Fibroblast of lung (primary cell): ENCODE data around the gene PDRG1. TPM values are rescaled to one million over a fixed set of nuclear protein-coding genes. Genes with fewer than 3 reads are reported as not detected.

Experiments
- DNase-seq, 2 donors: peaks; one replicate each; pipeline versions ENCODE4 v3.0.0 to v3.0.0-alpha.2; 2010; ENCODE audit warnings: low read depth in 2 of 2
- H2AFZ ChIP-seq: 2 replicates; pipeline ENCODE4 v1.5.1; 2012; ENCODE audit warnings: low read length, control low read depth, inconsistent platforms
- H3K27ac ChIP-seq: 2 replicates; pipeline ENCODE4 v1.5.1; 2011; ENCODE audit warnings: low read length, control low read depth; ENCODE audit not compliant: insufficient read depth
- H3K27me3 ChIP-seq: 2 replicates; pipeline ENCODE4 v1.5.1; 2011; ENCODE audit warnings: mild to moderate bottlenecking, low read length; ENCODE audit not compliant: control insufficient read depth, insufficient read depth
- H3K36me3 ChIP-seq: 2 replicates; pipeline ENCODE4 v1.5.1; 2011; ENCODE audit warnings: low read length; ENCODE audit not compliant: control insufficient read depth, insufficient read depth
- H3K4me1 ChIP-seq: 2 replicates; pipeline ENCODE4 v1.5.1; 2011; ENCODE audit warnings: low read length; ENCODE audit not compliant: control insufficient read depth, insufficient read depth; ENCODE audit errors: extremely low read depth
- H3K4me2 ChIP-seq: 2 replicates; pipeline ENCODE4 v1.5.1; 2011; ENCODE audit warnings: low read length, control low read depth; ENCODE audit not compliant: insufficient read depth; ENCODE audit errors: extremely low read depth
- H3K4me3 ChIP-seq, 4 experiments: fragments of 200-600 bp in 1 of 4; sonication (generic) in 1 of 4; replicated peaks in 1 of 4; 2 replicates each; pipeline ENCODE4 v1.5.1; 2011 to 2016; ENCODE audit warnings: low read length in 4 of 4, low read depth in 3 of 4, mild to moderate bottlenecking in 3 of 4, control low read depth in 2 of 4, inconsistent platforms in 1 of 4, mixed read lengths in 1 of 4; ENCODE audit not compliant: insufficient read depth in 1 of 4; ENCODE audit errors: control extremely low read depth in 1 of 4
- H3K79me2 ChIP-seq: 2 replicates; pipeline ENCODE4 v1.5.1; 2012; ENCODE audit warnings: mild to moderate bottlenecking, low read length, inconsistent platforms; ENCODE audit not compliant: control insufficient read depth, insufficient read depth
- H3K9ac ChIP-seq: 2 replicates; pipeline ENCODE4 v1.5.1; 2011; ENCODE audit warnings: mild to moderate bottlenecking, low read length, control low read depth; ENCODE audit not compliant: insufficient read depth
- H3K9me3 ChIP-seq: 2 replicates; pipeline ENCODE4 v1.5.1; 2012; ENCODE audit warnings: low read depth, low read length; ENCODE audit not compliant: control insufficient read depth, insufficient read depth
- H4K20me1 ChIP-seq: 2 replicates; pipeline ENCODE4 v1.5.1; 2011; ENCODE audit warnings: low read length; ENCODE audit not compliant: control insufficient read depth, insufficient read depth; ENCODE audit errors: extremely low read depth
- CTCF ChIP-seq, 2 donors: IDR thresholded peaks in 1 of 2; conservative IDR thresholded peaks in 1 of 2; 1 replicate in 1 of 2; 2 replicates in 1 of 2; pipeline ENCODE4 v1.5.1; 2011 to 2012; ENCODE audit warnings: low read length in 2 of 2, control low read depth in 1 of 2, inconsistent platforms in 1 of 2, low read depth in 1 of 2, mild to moderate bottlenecking in 1 of 2
- EZH2 ChIP-seq: IDR thresholded peaks from 2 replicates; pipeline ENCODE4 v1.5.1; 2012; ENCODE audit warnings: low read length, control low read depth, mild to moderate bottlenecking; ENCODE audit errors: missing control alignments
- polyA plus RNA-seq, 2 donors: library from polyadenylated mRNA; depleted of rRNA in 1 of 2; stranded (reverse) in 1 of 2; unstranded in 1 of 2; fragments of >200 nt; gene quantifications; 2 replicates each; pipeline ENCODE4 v1.2.1, GENCODE V29; 2011 to 2012; ENCODE audit warnings: missing spikeins in 1 of 2
- total RNA-seq: library from RNA; depleted of rRNA; stranded (reverse); fragments of >200 nt; gene quantifications from 2 replicates; pipeline ENCODE4 v1.2.1, GENCODE V29; 2014

The PDRG1 gene
- total and polyA plus RNA-seq, 2 donors (not counting 1 experiment from before 2014, with no cell fraction given) = 5.4 to 14.0 TPM

- TF ChIP-seq EZH2 = no peak
- no peak for TF ChIP-seq CTCF (conservative IDR thresholded peaks at IDR 0.05 in 1 of 2, IDR thresholded peaks at IDR 0.05 in 1 of 2; ENCODE audit: low read depth in 1 of 2, low read length in 2 of 2)
- Histone ChIP-seq H3K27ac (no peak overlapping the region), H2AFZ (no peak overlapping the region), H3K27me3 (peaks cover 12% of the 10 kb centered on the region), H3K9ac (no peak overlapping the region), H3K4me2 (no peak overlapping the region), H3K9me3 (no peaks in the 10 kb centered on the region), H3K79me2 (no peaks in the 10 kb centered on the region), H3K4me1 (no peaks in the 10 kb centered on the region), H4K20me1 (no peaks in the 10 kb centered on the region), H3K4me3 (no peak overlapping the region), H3K36me3 (no peaks in the 10 kb centered on the region)
- no peak for DNase-seq
Observed at GRCh38 chr20:31989030-31989645, 37.3 kb upstream of the PDRG1 start.

GRCh38 chr20:31988430-31989015 lies 36.7 kb upstream of the PDRG1 start:
- H3K4me2 ChIP-seq = no peak overlapping the region
- H3K27ac ChIP-seq = no peak overlapping the region
- H2AFZ ChIP-seq = no peak overlapping the region
- H3K4me3 ChIP-seq = no peak overlapping the region
- H3K9ac ChIP-seq = no peak overlapping the region
- TF ChIP-seq EZH2 = no peak
- no peak for TF ChIP-seq CTCF (conservative IDR thresholded peaks at IDR 0.05 in 1 of 2, IDR thresholded peaks at IDR 0.05 in 1 of 2; ENCODE audit: low read depth in 1 of 2, low read length in 2 of 2)
- peaks cover 10% of the 10 kb centered on the region for H3K27me3 ChIP-seq
- no peaks in the 10 kb centered on the region for H3K36me3 ChIP-seq
- no peaks in the 10 kb centered on the region for H3K4me1 ChIP-seq
- H3K79me2 ChIP-seq = no peaks in the 10 kb centered on the region
- no peak for DNase-seq
- H3K9me3 ChIP-seq = no peaks in the 10 kb centered on the region
- no peaks in the 10 kb centered on the region for H4K20me1 ChIP-seq

GRCh38 chr20:31987744-31988143 lies 35.9 kb upstream of the PDRG1 start:
- Histone ChIP-seq H3K4me1 (no peaks in the 10 kb centered on the region), H3K27ac (no peak overlapping the region), H4K20me1 (no peaks in the 10 kb centered on the region), H3K9ac (no peak overlapping the region), H2AFZ (no peak overlapping the region), H3K4me3 (no peak overlapping the region), H3K4me2 (no peak overlapping the region), H3K36me3 (no peaks in the 10 kb centered on the region), H3K27me3 (peaks cover 10% of the 10 kb centered on the region), H3K79me2 (no peaks in the 10 kb centered on the region), H3K9me3 (no peaks in the 10 kb centered on the region)
- no peak for DNase-seq
- TF ChIP-seq CTCF (conservative IDR thresholded peaks at IDR 0.05 in 1 of 2, IDR thresholded peaks at IDR 0.05 in 1 of 2; ENCODE audit: low read depth in 1 of 2, low read length in 2 of 2) = no peak
